DLD1 (cell line): Measurements from ENCODE around the gene SRRM4.
"Not testable (repeated sequence)": the region's sequence is repeated elsewhere in the genome, so short reads cannot be mapped to it uniquely, and the experiment has no call there.

Source experiments
- in situ Hi-C: cut with HindIII; loops from 2 replicates; pipeline ENCODE4 v1.10.0; 2017; ENCODE audit warnings: low sequenced_read_pairs

SRRM4 gene

GRCh38 chr12:118981285-118982211, at the start of gene SRRM4:
TSS of gene SRRM4 (plus strand) at chr12:118981541. CDS start at chr12:118981883, 342 bp downstream.
- in situ Hi-C loops = no loop called here

- in situ Hi-C loops = no loop called here
Measured at GRCh38 chr12:118946256-118946655, 35.1 kb upstream of the SRRM4 start.

DNA sequence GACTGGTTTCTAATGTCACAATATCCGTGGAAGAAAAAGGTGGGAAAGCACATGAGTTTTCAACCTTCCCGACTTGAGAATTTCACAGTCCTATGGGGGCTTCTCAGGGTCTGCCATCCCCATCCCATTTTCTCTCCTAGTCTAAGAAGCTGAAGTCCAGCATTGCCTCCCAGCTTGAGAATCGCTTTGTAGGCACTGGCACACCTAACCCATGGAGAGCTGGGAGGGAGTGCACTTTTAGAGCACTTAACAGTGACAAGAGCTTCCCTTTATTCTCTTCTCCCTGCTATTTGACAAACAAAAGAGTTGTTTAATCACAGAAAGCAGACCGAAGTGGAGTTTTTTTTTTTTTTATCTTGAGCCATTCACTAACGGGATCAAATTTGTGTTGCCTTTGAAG, 22.8 kb upstream of the SRRM4 start:
- in situ Hi-C loops = no loop called here

DNA sequence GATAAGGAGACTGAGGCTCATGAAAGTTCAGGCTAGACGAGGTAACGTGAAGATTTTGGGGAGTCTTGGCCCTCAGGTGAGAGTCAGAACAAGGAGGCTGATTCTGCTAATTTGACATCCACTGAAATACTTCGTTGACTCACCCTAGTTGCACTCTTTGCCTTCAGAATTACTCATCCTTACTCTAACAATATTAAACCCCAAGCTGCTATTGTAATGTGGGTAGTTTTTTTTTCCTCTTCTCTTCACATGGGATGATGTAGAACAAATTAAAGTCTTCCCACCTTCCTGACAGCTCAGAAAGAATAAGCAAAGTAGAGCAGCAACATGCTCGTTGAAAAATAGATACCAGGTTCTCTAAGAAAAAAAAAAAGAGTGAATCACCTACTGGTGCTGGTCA, 22.0 kb upstream of the SRRM4 start:
- in situ Hi-C loops = no loop called here

DNA sequence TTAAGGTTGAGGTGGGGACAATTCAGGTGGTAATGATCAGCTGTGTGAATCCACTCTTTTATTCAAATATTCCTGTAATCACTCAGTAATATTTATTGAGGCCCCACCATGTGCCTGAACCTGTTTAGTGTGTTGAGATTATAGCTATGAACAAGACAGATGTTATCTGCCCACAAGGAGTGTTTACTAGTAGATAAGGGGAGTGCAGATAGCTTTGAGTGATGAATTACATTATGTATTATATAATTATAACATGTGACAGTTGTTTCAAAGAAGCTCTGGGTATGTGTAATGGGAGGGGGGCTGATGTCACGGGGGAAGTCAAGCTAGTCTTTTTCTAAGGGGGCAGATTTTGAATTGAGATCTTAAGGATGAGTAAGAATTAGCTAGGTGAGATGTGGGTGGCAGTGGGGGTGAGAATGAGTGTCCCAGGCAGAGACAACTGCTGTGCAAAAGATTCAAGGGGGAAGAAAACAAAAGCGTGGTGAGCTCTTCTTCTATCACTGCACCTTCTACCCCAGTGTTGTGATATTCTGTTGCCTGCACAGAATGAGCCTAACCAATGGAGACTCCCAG, 21.3 kb upstream of the SRRM4 start:
- in situ Hi-C loops = no loop called here

DNA sequence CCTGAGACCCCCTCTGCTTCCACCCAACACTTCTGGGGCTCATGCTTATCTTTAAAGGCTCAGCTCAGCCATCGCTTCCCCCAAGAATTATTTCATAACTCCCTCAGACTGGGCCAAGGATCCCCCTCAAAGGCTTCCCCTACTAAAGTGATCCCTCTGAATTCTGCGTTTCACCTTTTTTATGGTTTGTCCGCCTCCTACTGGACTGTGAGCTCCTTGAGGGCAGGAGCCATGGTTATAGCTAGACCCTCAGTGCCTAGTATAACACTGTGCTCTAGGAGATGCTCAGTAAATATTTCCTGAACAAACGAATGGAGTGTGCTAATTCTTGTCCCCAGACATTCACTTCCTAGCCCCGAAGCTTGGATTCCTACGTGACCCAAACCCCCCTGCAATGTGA, 20.5 kb upstream of the SRRM4 start:
- in situ Hi-C loops = no loop called here

DNA sequence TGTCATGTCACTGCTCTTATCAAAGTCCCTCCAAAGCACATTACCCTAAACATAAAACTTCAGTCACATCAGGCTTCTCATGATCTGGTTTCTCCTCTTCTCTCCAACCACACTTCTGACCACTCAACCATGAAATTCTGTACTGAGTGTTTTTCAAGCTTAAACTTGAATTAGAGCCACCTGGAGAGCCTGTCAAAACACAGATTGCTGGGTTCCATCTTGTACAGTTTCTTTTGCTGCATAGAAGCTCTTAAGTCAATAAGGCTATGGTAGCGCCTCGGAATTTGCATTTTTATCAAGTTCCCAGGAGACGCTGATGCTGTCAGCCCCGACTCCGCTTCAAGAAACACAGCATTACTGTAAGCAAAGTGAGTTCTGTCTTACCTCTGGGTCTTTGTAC, 16.4 kb upstream of the SRRM4 start:
- in situ Hi-C loops = no loop called here

GRCh38 chr12:118970856-118971255, 10.5 kb upstream of the SRRM4 start:
- in situ Hi-C loops = no loop called here

DNA sequence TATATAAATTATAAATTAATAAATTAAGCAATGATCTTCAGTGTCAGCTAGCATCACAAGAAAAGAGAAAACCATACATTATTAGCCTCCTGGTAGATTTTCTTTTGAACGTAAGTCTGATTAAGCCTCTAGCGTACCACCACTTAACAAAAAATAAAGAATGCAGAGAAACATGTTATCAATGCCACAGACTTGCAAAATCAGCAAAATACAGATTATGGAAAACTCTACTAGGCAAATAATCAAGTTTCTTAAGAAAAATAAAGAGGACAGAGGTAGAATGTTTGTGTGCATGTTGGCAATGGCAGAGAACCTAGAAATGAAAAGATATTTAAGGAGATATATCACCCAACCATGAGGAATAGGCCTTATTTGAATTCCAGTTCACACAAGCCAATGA, 8.4 kb upstream of the SRRM4 start:
- in situ Hi-C loops = no loop called here

- in situ Hi-C loops = no loop called here
Measured at GRCh38 chr12:118979763-118980406, 1.5 kb upstream of the SRRM4 start.

GRCh38 chr12:118980407-118981014, 830 bp upstream of the SRRM4 start:
- in situ Hi-C loops = no loop called here

GRCh38 chr12:118982302-118982701, 961 bp downstream of the SRRM4 start:
- in situ Hi-C loops = no loop called here

DNA sequence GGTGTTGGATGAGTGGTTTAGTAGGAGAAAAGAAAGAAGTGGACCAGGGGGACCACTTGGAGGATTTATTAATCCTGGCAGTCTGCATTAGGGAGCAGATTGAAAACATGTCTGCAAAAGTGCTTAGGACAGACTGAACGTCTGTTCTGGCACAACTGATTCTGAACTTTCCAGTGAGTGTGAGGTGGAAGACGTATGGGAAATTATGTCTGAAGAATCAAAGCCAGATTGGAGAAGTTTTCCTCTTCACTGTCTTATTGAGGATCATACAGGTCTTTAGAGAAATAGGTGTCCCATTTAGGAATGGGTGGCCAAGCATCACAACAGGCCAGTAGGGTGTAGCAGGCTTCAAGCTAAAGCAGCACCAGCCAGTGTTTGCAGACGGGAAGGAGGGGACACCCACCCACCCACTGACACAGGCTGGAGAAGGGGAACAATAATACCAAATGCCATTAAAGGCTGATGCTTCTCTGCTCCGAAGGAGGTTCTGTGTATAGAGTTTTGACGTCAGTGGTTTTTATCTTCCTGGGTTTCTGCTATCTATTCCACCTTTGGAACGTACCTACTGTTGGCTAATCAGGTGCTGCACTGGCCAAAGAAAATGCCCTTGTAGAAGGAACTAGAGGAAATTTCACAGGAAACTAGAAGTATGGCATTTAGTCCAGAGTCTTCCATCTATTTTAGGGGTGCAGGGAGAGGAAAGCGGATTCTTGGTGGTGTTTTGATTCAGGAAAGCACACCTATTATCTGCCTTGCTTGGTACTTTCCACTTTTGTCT, 1.8 kb downstream of the SRRM4 start:
- in situ Hi-C loops = no loop called here

DNA sequence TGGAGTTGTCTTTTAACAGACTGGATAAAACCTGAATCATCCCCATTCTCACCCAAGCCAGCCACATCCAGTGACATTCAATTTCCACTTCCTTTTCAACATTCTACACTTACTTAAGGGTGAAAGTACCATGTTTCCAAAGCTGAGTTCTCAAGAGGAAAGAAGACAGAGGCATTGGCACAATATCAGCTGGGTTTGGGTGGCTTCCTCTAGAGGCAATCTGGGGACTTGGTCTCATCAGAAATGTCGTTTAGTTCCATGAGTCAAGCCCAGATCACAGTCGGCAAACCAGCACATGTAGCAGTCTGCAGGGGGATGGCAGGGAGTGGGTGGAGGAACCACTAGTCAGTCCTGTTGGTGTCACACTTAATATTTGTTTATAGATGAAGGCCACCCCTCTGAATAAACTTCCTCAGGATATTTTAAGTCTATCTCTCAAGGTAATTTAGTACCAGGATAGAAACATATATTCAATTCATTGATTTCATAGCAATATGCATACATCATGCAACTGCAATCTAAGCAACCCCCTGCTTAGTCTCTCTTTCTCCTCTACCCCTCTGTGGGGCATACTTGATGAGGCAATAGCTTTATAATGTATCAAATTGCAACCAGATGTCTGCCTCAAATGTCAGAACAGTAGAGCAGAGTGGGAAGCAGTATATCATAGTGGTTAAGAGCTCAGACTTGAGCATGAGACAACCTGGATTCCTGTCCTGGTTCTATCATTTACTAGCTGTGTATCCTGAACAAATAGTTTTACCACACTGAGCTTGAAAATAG, 3.0 kb downstream of the SRRM4 start:
- in situ Hi-C loops = no loop called here

DNA sequence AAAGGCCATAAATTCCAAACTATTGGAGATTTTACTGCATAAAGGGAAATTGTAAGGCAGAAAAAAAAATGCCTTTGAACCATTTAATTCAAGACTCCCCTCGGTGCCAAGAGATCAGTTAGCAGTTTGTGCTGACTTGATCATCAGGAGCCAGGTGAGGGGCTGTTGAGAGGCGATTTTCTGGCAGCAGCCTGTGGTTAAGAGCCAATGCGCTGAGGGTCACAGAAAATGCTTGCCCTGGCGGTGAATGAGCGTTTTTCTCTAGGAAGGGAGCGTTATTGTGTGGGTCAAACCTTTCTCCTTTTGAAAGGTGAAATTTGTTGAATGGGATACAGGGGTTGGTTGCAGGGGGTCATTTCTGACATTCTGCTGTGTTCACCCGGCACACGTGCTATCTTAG, 4.7 kb downstream of the SRRM4 start:
- in situ Hi-C loops = no loop called here

DNA sequence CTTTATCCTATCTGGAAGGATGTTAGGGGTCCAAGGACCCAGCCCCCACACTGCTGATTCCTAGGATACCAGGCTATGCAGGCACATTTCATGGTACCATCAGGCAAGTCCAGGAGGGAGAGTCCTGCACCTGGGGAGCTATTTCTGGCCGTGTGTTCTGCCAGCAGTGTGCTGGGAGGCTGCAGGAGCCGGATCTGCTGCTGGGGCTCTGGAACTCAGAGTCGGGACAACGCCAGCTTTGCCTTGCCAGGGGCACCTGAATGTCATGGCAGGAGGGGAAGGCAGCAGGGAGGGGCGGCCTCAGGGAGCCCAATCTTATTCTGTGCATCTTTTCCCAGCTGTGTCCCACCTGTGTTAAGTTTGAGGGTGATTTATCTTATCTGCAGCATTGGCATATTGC, 17.8 kb downstream of the SRRM4 start:
- in situ Hi-C loops = no loop called here

DNA sequence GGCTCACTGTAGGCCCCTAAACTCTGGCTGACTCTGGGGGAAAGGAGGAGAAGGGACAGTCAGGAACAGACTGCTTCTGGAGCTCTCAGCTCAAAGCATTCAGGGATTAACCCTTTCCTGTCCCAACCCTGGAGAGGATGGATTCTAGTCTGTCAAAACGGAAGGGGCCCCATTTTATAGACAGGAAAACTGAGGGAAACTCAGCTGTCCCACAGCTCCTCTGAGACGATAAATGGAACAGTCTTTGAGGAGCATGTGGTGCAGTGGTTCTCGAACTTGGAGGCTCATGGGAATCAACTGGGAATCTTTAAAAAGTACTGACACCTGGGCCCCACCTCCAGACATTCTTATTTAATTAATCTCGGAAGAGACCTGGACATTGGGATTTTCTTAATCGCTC, 23.7 kb downstream of the SRRM4 start:
- in situ Hi-C loops = no loop called here

GRCh38 chr12:119005913-119006312, 24.6 kb downstream of the SRRM4 start:
- in situ Hi-C loops = no loop called here

DNA sequence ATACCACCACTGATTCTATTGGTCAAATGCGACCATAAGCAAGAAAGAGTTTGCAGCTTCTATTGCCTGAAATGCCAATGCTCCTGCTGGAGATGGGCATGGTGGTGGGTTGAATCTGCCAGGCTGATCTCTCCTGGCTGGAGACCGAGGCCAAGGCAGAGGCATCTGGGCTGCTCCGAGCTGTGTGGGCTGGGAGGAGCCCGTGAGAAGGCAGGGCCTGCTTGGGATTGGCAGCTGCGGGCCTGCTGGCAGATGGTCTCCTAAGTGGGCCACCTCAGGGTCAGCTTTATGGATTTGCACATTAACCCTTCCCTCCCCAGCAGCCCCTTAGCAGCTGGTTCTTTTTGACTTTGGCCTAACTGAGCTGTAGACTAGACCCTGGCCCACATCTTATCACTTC, 25.4 kb downstream of the SRRM4 start:
- in situ Hi-C loops = no loop called here

DNA sequence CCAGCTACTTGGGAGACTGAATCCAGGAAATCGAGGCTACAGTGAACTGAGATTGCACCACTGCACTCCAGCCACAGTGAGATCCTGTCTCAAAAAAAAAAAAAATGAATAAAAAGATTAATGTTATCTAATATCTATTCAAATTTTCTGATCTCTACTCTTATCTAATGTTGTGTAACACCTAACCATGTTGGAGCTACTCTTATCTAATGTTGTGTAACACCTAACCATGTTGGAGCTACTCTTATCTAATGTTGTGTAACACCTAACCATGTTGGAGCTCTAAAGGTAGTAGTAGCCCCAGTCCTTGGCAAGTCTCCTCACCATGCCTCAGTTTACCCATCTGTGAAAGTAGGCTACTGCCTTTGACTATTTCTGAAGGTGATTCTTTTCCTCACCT, 26.9 kb downstream of the SRRM4 start:
- in situ Hi-C loops = not testable (repeated sequence)
